K562 (cell line): ENCODE results near the gene GINS1.

Experiments
- BHLHE40 ChIP-seq: IDR thresholded peaks from 2 replicates; pipeline ENCODE4 v1.6.1; 2011; ENCODE audit warnings: low read length, improper control_type of control experiment
- CBFB ChIP-seq: sonication (generic); formaldehyde crosslinking; IDR thresholded peaks from 2 replicates; pipeline ENCODE4 v1.4.0; 2020; ENCODE audit warnings: mild to moderate bottlenecking, missing genetic modification reagents
- CBX8 ChIP-seq: fragments of 200-600 bp; sonication (generic); IDR thresholded peaks from 2 replicates; pipeline ENCODE4 v1.6.1; 2012; ENCODE audit warnings: borderline replicate concordance, mixed run types, low read depth, mild to moderate bottlenecking, moderate library complexity, mixed read lengths, low read length, control low read depth, inconsistent platforms; ENCODE audit not compliant: poor library complexity, severe bottlenecking; ENCODE audit errors: extremely low read depth
- MED1 ChIP-seq: sonication (generic); formaldehyde crosslinking; IDR thresholded peaks from 2 replicates; pipeline ENCODE4 v1.8.1; 2023; ENCODE audit warnings: missing genetic modification reagents, borderline replicate concordance
- POLR2A ChIP-seq: fragments of 450-650 bp; conservative IDR thresholded peaks from 2 replicates; pipeline ENCODE4 v1.6.1; 2016
- POLR2AphosphoS5 ChIP-seq: IDR thresholded peaks from 2 replicates; pipeline ENCODE4 v1.6.1; 2011; ENCODE audit warnings: mild to moderate bottlenecking, low read depth, low read length, moderate library complexity; ENCODE audit not compliant: control insufficient read depth, insufficient read depth
- RAD21 ChIP-seq, 2 experiments: fragments of 250-450 bp in 1 of 2; fragments of 450-650 bp in 1 of 2; sonication (Bioruptor Pico) in 1 of 2; formaldehyde crosslinking in 1 of 2; IDR thresholded peaks in 1 of 2; conservative IDR thresholded peaks in 1 of 2; 2 replicates each; pipeline versions ENCODE4 v1.4.0 to v1.8.0; 2020 to 2022; ENCODE audit warnings: mild to moderate bottlenecking in 2 of 2, moderate library complexity in 1 of 2
- SRF ChIP-seq, 2 experiments: fragments of 250-450, 450-650 bp in 1 of 2; sonication (Bioruptor Pico) in 1 of 2; sonication (generic) in 1 of 2; formaldehyde crosslinking; IDR thresholded peaks; 2 replicates each; pipeline versions ENCODE4 v1.5.0 to v1.5.1; 2020 to 2022; ENCODE audit warnings: mild to moderate bottlenecking in 1 of 2, missing genetic modification reagents in 1 of 2
- SRSF9 ChIP-seq: fragments of 200-400 bp; formaldehyde crosslinking; IDR thresholded peaks from 2 replicates; pipeline ENCODE4 v1.6.1; 2017; ENCODE audit warnings: low read depth, low read length, borderline replicate concordance
- TCFL5 ChIP-seq: fragments of 250-450 bp; sonication (Bioruptor Pico); conservative IDR thresholded peaks from 2 replicates; pipeline ENCODE4 v1.6.1; 2021; ENCODE audit warnings: mild to moderate bottlenecking, moderate library complexity, matching md5 sums
- YY1 ChIP-seq, 3 experiments: IDR thresholded peaks; 2 replicates each; pipeline ENCODE4 v1.6.1; 2011; ENCODE audit warnings: low read length in 2 of 3, mild to moderate bottlenecking in 2 of 3, moderate library complexity in 2 of 3, borderline replicate concordance in 1 of 3, control low read depth in 1 of 3, low read depth in 1 of 3; ENCODE audit not compliant: insufficient read depth in 3 of 3, insufficient replicate concordance in 2 of 3, control insufficient read depth in 1 of 3, insufficient read length in 1 of 3; ENCODE audit errors: extremely low read depth in 1 of 3
- TF ChIP-seq, protein P1 (sequence below): fragments of 250-450 bp; sonication (Bioruptor Pico); IDR thresholded peaks from 2 replicates; pipeline ENCODE4 v1.9.0; 2021; ENCODE audit warnings: mild to moderate bottlenecking
- TF ChIP-seq, protein P2 (sequence below), 3 experiments: IDR thresholded peaks in 2 of 3; conservative IDR thresholded peaks in 1 of 3; 2 replicates each; pipeline ENCODE4 v1.5.1; 2011 to 2012; ENCODE audit warnings: low read length in 3 of 3, mild to moderate bottlenecking in 3 of 3, control low read depth in 2 of 3, improper control_type of control experiment in 1 of 3, inconsistent platforms in 1 of 3, low read depth in 1 of 3, mixed read lengths in 1 of 3, moderate library complexity in 1 of 3; ENCODE audit not compliant: insufficient read depth in 2 of 3

DNA sequence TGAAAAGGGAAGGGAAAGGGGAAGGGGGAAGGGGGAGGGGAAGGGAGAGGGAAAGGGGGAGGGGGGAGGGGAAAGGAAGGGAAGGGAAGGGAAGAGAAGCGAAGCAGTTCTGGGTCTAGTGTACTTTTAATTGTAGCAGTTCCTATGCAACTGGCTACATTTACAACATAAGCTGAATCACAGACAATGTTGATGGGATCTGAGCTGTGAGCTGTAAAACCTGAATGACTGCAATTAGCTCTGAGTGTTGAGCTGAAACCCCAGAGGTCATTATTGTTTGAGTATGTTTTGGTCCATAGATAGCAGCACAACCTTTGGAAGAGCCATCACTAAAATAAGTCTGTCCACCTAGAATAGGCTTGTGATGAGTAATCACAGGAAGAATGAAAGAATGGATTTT is 9.7 kb upstream of the GINS1 start:
- TF ChIP-seq, protein P1, sequence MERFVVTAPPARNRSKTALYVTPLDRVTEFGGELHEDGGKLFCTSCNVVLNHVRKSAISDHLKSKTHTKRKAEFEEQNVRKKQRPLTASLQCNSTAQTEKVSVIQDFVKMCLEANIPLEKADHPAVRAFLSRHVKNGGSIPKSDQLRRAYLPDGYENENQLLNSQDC (CRISPR knock-in tag), result no peak
- TF ChIP-seq RAD21 (CRISPR knock-in tag; conservative IDR thresholded peaks at IDR 0.05 in 1 of 2, IDR thresholded peaks at IDR 0.05 in 1 of 2) (no peak), BHLHE40 (no peak), POLR2A (no peak), SRF (CRISPR knock-in tag; IDR thresholded peaks at IDR 0.05) (no peak), CBFB (CRISPR knock-in tag) (no peak), SRSF9 (no peak), YY1 (IDR thresholded peaks at IDR 0.05; ENCODE audit: borderline replicate concordance in 1 of 3, control insufficient read depth in 1 of 3, extremely low read depth in 1 of 3, insufficient read depth in 3 of 3, insufficient read length in 1 of 3, insufficient replicate concordance in 2 of 3, low read depth in 1 of 3, low read length in 2 of 3) (no peak), MED1 (CRISPR knock-in tag) (no peak), POLR2AphosphoS5 (no peak), TCFL5 (CRISPR knock-in tag) (no peak), CBX8 (no peak)
- TF ChIP-seq, protein P2, sequence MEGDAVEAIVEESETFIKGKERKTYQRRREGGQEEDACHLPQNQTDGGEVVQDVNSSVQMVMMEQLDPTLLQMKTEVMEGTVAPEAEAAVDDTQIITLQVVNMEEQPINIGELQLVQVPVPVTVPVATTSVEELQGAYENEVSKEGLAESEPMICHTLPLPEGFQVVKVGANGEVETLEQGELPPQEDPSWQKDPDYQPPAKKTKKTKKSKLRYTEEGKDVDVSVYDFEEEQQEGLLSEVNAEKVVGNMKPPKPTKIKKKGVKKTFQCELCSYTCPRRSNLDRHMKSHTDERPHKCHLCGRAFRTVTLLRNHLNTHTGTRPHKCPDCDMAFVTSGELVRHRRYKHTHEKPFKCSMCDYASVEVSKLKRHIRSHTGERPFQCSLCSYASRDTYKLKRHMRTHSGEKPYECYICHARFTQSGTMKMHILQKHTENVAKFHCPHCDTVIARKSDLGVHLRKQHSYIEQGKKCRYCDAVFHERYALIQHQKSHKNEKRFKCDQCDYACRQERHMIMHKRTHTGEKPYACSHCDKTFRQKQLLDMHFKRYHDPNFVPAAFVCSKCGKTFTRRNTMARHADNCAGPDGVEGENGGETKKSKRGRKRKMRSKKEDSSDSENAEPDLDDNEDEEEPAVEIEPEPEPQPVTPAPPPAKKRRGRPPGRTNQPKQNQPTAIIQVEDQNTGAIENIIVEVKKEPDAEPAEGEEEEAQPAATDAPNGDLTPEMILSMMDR (IDR thresholded peaks at IDR 0.05 in 2 of 3, conservative IDR thresholded peaks at IDR 0.05 in 1 of 3; ENCODE audit: insufficient read depth in 2 of 3, low read depth in 1 of 3, low read length in 3 of 3), result no peak
